ENCODE measurements around the gene MDC1.
"Not testable (repeated sequence)": the region's sequence is repeated elsewhere in the genome, so short reads cannot be mapped to it uniquely, and the experiment has no call there.

Gene MDC1

GRCh38 chr6:30720738-30721197 is 3.7 kb upstream of the MDC1 start:
- Histone ChIP-seq H3K9me3 (ENCODE audit: severe bottlenecking) (peaks cover 6% of the 10 kb centered on the region), H3K27ac (peak overlapping the region; percentile 98), H3K36me3 (peaks cover 54% of the 10 kb centered on the region), H3K4me3 (ENCODE audit: low read depth, low read length) (peak overlapping the region; percentile 100), H3K27me3 (ENCODE audit: insufficient read depth, low read depth, severe bottlenecking) (no peaks in the 10 kb centered on the region)
- DNase-seq, result peak; percentile 89
- TF ChIP-seq CTCF (IDR thresholded peaks at IDR 0.05; ENCODE audit: low read depth, low read length), result no peak

GRCh38 chr6:30719791-30720737 is 3.0 kb upstream of the MDC1 start, which contains the start of gene TUBB:
TSS of gene TUBB (plus strand) at chr6:30720352. CDS start at chr6:30720507, 155 bp downstream.
- Histone ChIP-seq H3K36me3 (peaks cover 47% of the 10 kb centered on the region), H3K27ac (peak within 1 kb of the TSS; percentile 98), H3K4me3 (ENCODE audit: low read depth, low read length) (peak within 1 kb of the TSS; percentile 100), H3K9me3 (ENCODE audit: severe bottlenecking) (peaks cover 6% of the 10 kb centered on the region), H3K27me3 (ENCODE audit: insufficient read depth, low read depth, severe bottlenecking) (no peaks in the 10 kb centered on the region)
- peak; percentile 100 for DNase-seq
- TF ChIP-seq CTCF (IDR thresholded peaks at IDR 0.05; ENCODE audit: low read depth, low read length), result no peak

GRCh38 chr6:30719356-30719755 is 2.3 kb upstream of the MDC1 start:
- peaks cover 6% of the 10 kb centered on the region for H3K9me3 ChIP-seq (ENCODE audit: severe bottlenecking)
- TF ChIP-seq CTCF (IDR thresholded peaks at IDR 0.05; ENCODE audit: low read depth, low read length), result no peak
- DNase-seq, result no peak
- peaks cover 40% of the 10 kb centered on the region for H3K36me3 ChIP-seq
- peak overlapping the region; percentile 100 for H3K4me3 ChIP-seq (ENCODE audit: low read depth, low read length)
- peak overlapping the region; percentile 98 for H3K27ac ChIP-seq
- H3K27me3 ChIP-seq (ENCODE audit: insufficient read depth, low read depth, severe bottlenecking), result no peaks in the 10 kb centered on the region

- H3K4me3 ChIP-seq (ENCODE audit: low read depth, low read length), result peak overlapping the region; percentile 25
- not testable (repeated sequence) for H3K9me3 ChIP-seq (ENCODE audit: severe bottlenecking); DNase-seq; H3K27me3 ChIP-seq (ENCODE audit: insufficient read depth, low read depth, severe bottlenecking)
- H3K27ac ChIP-seq, result peak overlapping the region; percentile 56
- peaks cover 27% of the 10 kb centered on the region for H3K36me3 ChIP-seq
These were observed 1.0 kb upstream of the MDC1 start for GRCh38 chr6:30717845-30718720.

GRCh38 chr6:30716879-30717128 is 277 bp downstream of the MDC1 start:
- H3K36me3 ChIP-seq, result peaks cover 17% of the 10 kb centered on the region
- no peak for TF ChIP-seq CTCF (IDR thresholded peaks at IDR 0.05; ENCODE audit: low read depth, low read length)

GRCh38 chr6:30714263-30714662 is 2.8 kb downstream of the MDC1 start:
- Histone ChIP-seq H3K27ac (no peak overlapping the region), H3K9me3 (ENCODE audit: severe bottlenecking) (peaks cover 6% of the 10 kb centered on the region), H3K27me3 (ENCODE audit: insufficient read depth, low read depth, severe bottlenecking) (no peaks in the 10 kb centered on the region), H3K36me3 (peaks cover 7% of the 10 kb centered on the region), H3K4me3 (ENCODE audit: low read depth, low read length) (no peak overlapping the region)
- DNase-seq, result no peak
- TF ChIP-seq CTCF (IDR thresholded peaks at IDR 0.05; ENCODE audit: low read depth, low read length), result no peak

More at GRCh38 chr6:30716879-30717128, 277 bp downstream of the MDC1 start:
- Histone ChIP-seq H3K27ac (peak overlapping the region; percentile 70), H3K4me3 (ENCODE audit: low read depth, low read length) (peak overlapping the region; percentile 37), H3K27me3 (ENCODE audit: insufficient read depth, low read depth, severe bottlenecking) (no peaks in the 10 kb centered on the region), H3K9me3 (ENCODE audit: severe bottlenecking) (peaks cover 6% of the 10 kb centered on the region)
- no peak for DNase-seq
